ENCODE data around the gene KRT3.

Gene KRT3

GRCh38 chr12:52795694-52796428, at the start of gene KRT3:
TSS of gene KRT3 (minus strand) at chr12:52796117. CDS start at chr12:52796042, 75 bp downstream.
- DNase-seq: no peak

DNA sequence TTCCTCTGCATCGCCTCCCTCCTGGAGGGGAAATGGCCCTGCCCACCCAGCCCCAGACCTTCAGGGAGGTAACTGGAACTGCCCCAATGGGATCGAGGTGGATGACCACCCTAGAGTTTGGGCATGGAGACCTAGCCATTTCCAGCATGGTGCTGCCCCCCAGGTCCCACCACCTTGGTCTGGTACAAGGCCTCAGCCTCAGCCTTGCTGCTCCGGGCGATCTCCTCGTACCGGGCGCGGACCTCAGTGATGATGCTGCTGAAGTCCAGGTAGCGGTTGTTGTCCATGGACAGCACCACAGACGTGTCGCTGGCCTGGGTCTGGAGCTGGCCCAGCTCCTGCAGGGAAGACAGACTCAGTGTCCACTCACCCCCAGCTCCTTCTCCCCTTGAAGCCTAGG, 48.5 kb upstream of the KRT3 start:
- DNase-seq: no peak

- DNase-seq: no peak
These were observed 43.7 kb upstream of the KRT3 start for GRCh38 chr12:52839436-52840105.

- DNase-seq: no peak
These were observed 42.9 kb upstream of the KRT3 start for GRCh38 chr12:52838609-52839435.

GRCh38 chr12:52837781-52838608, 42.1 kb upstream of the KRT3 start:
- DNase-seq: no peak

- peak; percentile 12 for DNase-seq
These were observed 41.5 kb upstream of the KRT3 start for GRCh38 chr12:52837413-52837741.

- DNase-seq: no peak
These were observed 40.8 kb upstream of the KRT3 start for GRCh38 chr12:52836491-52837412.

GRCh38 chr12:52836042-52836466, 40.1 kb upstream of the KRT3 start:
- DNase-seq: peak; percentile 49

- DNase-seq: no peak
These were observed 39.5 kb upstream of the KRT3 start for GRCh38 chr12:52835271-52836041.

DNA sequence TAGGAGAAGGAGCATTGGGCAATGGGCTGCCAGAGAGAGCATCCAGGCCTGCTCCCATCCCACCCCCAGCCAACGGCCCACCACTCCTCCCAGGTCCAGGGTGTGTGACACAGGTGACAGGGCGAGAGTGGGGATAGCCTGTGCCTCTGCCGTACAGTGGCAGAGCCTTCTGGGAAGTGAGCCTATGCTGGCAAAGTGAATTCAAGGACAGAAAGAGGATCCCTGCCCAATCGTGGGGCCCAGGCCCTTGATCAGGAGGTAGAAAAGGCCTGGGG, 38.7 kb upstream of the KRT3 start:
- no peak for DNase-seq

DNA sequence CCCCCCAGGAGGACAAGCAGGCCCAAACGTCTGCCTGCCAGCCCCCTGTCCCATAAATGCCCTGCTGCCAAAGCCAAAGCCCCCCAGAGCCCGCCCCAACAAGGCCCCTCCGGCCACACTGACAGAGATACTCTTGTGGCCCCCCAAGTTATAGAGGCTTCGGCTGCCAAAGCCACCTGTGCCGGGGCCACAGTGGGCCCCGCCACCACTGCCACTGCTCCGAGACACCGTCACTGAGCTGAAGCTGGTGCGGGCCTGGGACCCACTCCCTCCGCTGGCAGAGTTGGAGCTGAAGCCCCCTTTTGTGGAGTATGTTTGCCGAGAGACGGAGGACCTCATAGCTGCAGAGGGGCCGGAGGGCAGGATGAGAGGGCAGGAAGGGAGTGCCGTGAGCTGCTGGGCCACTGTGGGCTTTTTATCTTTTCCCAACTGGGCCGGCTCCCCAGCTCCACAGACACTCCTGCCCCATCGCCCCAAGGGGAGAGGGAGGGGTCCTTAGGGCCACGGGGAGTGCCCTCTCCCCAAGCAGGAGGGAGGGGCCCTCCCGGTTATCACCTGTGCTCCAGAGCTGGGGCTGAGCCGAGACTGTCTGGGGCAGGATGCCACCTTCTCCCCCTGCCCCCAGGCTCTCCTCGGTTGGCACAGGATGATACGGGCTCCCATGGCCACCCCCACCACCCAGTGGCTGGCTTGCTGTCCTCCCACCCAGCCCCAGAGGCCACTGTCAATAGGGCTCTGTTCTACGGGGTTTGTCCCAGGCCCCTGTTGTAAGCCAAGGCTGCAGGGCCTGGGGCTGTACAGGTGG, 38.2 kb upstream of the KRT3 start, which contains the start of gene KRT79:
TSS of gene KRT79 (minus strand) at position 390 of the 805 bp plus-strand sequence. CDS start at position 339, 51 bp downstream.
- no peak for DNase-seq

DNA sequence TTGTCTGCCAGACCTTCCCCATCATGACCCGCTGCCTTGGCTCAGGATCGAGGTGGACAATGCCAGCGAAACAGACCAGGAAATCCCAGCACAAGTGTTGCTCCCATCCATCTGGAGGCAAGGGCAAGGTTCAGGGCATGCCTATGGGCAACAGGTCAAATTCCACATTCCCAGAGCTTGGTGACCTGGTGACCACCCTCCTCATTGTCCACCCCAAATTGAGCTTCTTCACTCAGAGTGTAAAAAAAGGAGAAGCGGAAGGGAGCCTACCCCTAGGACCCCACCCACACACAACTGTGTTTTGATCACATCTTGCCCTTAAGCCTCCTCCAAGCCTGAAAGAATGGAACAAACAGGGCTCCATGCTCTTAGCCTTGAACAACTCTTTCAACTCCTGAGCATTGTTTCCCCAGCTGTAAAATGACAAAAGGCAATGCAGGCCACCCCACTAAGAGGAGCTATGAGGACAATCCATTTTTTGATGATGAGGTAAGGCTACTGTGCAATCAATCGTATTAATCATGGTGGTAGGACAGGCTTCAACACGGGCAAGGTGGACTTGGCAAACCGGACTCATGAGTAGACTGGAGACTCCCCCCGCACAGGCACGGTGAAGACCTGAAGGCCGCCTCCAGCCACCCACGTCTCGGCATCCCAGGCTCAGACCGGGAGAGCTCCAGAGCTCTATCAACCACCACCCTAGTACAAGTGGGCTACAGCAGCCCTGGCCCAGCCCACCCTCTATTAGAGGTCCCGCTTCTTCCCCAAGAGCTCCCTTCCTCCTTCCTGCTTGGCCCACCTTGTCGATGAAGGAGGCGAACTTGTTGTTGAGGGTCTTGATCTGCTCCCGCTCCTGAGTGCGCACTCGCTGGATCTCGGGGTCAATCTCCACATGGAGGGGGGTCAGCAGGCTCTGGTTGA, 37.3 kb upstream of the KRT3 start:
- DNase-seq: no peak

GRCh38 chr12:52832451-52832850, 36.5 kb upstream of the KRT3 start:
- DNase-seq: no peak

DNA sequence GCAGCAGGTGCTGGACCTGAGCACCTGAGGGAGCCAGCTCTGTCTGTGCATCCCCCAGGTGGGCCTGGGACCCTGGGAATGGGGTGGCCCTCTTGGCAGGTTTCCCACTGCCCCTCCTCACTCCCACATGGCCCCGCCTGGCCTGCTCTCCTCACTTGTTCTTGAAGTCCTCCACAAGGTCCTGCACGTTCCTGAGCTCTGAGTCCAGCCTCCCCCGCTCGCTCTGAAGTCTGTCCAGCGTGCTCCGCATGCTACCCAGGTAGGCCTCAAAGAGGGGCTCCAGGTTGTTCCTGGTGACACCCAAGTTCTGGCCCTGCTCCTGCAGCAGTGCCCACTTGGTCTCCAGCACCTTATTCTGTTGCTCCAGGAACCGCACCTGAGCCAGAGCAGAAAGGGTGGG, 35.3 kb upstream of the KRT3 start:
- no peak for DNase-seq

DNA sequence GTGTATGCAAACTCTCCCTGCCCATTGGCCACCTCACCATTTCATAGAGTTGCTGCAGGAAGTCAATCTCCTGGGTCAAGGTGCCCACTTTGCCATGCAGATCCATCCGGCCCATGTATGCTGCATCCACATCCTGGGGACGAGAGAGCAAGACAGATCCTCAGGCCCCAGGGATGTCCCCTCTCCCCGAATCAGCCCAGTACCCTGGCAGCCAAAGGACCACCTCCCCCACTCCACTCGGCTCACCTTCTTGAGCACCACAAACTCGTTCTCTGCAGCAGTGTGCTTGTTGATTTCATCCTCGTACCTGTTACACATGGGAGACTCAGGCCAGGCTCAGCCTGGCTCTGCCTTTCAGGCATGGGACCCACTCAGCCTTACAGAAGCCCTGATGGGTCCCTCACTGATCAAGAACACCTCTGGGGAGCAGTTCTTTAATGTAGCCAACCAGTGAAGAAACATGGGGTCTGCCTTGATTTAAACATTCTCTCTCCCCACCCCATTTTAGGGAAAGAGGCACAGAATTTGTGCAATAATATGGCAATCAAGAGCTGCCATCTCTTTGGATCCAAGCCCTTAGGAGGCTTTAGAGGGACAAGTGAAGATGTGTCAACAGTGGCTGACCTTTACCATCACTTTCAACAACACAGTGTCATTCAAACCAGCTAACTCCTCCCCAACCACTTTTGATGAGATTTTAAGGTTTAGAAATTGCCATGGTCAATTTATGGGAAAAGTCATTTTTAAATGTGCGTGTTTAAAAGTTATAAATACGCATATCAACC, 34.3 kb upstream of the KRT3 start:
- no peak for DNase-seq

GRCh38 chr12:52828591-52829021, 32.7 kb upstream of the KRT3 start:
- no peak for DNase-seq

DNA sequence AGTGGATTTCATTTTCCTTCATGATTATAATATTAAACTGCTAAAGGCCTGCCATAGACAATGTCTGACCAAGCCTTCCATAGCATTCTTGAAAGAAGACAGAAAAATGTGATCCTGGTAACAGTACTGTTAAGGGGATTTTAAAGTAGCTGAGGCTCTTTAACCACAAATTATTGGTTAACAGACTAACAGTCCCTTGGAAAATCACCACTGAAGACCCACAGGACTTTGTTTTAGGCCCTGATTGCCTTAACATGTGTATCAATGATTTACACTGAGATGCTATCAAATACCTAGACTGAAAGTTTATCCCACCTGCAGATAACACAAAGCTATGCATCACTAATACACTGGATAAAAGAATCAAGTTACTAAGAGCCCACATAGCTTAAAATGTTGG, 32.2 kb upstream of the KRT3 start:
- no peak for DNase-seq

DNA sequence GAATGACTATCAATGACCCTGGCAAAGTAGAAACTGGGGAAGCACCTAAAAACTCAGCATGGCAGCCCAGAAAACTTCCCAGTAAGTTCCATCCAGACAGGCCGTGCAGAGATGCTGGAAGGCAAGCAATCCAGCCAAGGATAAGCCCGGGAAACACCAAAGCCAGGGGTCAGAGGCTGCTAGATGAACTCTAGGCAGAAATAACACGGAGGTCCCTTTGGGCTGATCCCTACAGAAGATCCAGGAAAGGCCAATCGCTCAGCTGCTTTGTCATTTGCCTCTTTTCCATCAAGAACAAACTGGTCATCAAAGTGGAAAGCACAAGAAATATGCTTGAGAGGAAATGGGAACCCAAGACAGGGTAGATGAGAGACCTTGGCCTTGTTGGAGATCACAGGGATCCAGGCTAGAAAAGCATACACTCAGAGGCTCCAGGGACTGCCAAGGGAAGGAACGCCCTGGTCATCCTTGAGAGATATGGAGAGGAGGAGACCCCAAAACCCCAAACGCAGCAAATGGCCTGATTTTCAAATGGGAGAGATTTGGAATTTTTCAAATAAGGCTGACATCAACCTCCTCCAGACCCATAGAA, 31.7 kb upstream of the KRT3 start:
- DNase-seq: no peak

Data from activated CD4-positive, alpha-beta T cell treated with anti-CD3 and anti-CD28 coated beads, Interleukin-2, amount 50 U/mL, for 16 hours (primary cell).